Testis (tissue), 3 donors: ENCODE data around the gene FATE1. TPM values are rescaled to one million over a fixed set of nuclear protein-coding genes. Genes with fewer than 3 reads are reported as not detected.
"Not testable (repeated sequence)": the region's sequence is repeated elsewhere in the genome, so short reads cannot be mapped to it uniquely, and the experiment has no call there.

Source experiments
- DNase-seq: peaks from one replicate; pipeline ENCODE4 v3.0.0-alpha.2; 2019
- H3K27ac ChIP-seq, 2 donors: fragments of 200-600 bp; sonication (generic); one replicate each; pipeline ENCODE4 v1.5.1; 2019
- H3K27me3 ChIP-seq: fragments of 200-600 bp; sonication (generic); one replicate; pipeline ENCODE4 v1.5.1; 2019
- H3K36me3 ChIP-seq: fragments of 200-600 bp; sonication (generic); one replicate; pipeline ENCODE4 v1.5.1; 2017; ENCODE audit warnings: low read depth; ENCODE audit errors: missing control alignments
- H3K4me1 ChIP-seq: fragments of 200-600 bp; sonication (generic); one replicate; pipeline ENCODE4 v1.5.1; 2019
- H3K4me3 ChIP-seq, 2 donors: fragments of 200-600 bp; sonication (generic); one replicate each; pipeline ENCODE4 v1.5.1; 2017 to 2019
- H3K9me3 ChIP-seq: fragments of 200-600 bp; sonication (generic); one replicate; pipeline ENCODE4 v1.5.1; 2017
- CTCF ChIP-seq, 3 experiments: fragments of 450-650 bp in 2 of 3; fragments of 200-600 bp in 1 of 3; sonication (generic) in 1 of 3; IDR thresholded peaks; one replicate each; pipeline ENCODE4 v1.5.1; 2016 to 2019; ENCODE audit warnings: antibody characterized with exemption in 3 of 3, mild to moderate bottlenecking in 2 of 3, moderate library complexity in 1 of 3
- POLR2A ChIP-seq: fragments of 450-650 bp; IDR thresholded peaks from one replicate; pipeline ENCODE4 v1.6.1; 2017; ENCODE audit warnings: antibody characterized with exemption, mild to moderate bottlenecking, moderate library complexity
- WGBS, 2 donors: methylation state at CpG; one replicate each; pipeline ENCODE4 v1.1.5; 2018; 5-methylcytosine and 5-hydroxymethylcytosine counted together
- intact Hi-C: fragments of 100-400 bp; cut with DNase I; formaldehyde crosslinking; loops from one replicate; pipeline ENCODE4 v1.15.1; 2023; ENCODE audit warnings: low total_unique reads
- polyA plus RNA-seq: library from polyadenylated mRNA; stranded (reverse); fragments of 350-450 nt; fragmentation: Illumina TruSeq; extraction: RNeasy Lipid Tissue Mini Kit (QIAGEN cat#74804); gene quantifications from one replicate; pipeline ENCODE4 v1.2.3, GENCODE V29; 2014; ENCODE audit warnings: low read depth, low replicate concordance; ENCODE audit not compliant: insufficient read depth
- total RNA-seq, 2 donors: library from RNA; depleted of rRNA; stranded (reverse); fragments of >200 nt; gene quantifications; one replicate each; pipeline ENCODE4 v1.2.3, GENCODE V29; 2016

FATE1 gene
- total and polyA plus RNA-seq, 3 donors from 2014 or later = 482 to 1,316 (median 890) TPM

- no peak for DNase-seq
- Histone ChIP-seq H3K27me3 (no peaks in the 10 kb centered on the region), H3K4me3 (peak within 1 kb of the TSS in 1 of 2 donors; percentile 9), H3K36me3 (no peaks in the 10 kb centered on the region), H3K9me3 (no peaks in the 10 kb centered on the region), H3K27ac (no peak within 1 kb of the TSS), H3K4me1 (no peaks in the 10 kb centered on the region)
- no peak for TF ChIP-seq POLR2A
- intact Hi-C loops = no loop called here
- WGBS, 2 donors = 8% methylated on average over 16 of the region's 100 CpGs; no CpG with 5 or more reads in 1 of the 2 donors
Observed at GRCh38 chrX:151694661-151695582, 20.9 kb upstream of the FATE1 start, which contains the start of gene PRRG3. TSS of gene PRRG3 (plus strand) at chrX:151695458. CDS start at chrX:151698815, 3,357 bp downstream.

- TF ChIP-seq POLR2A (no peak), CTCF (IDR thresholded peaks at IDR 0.05) (no peak)
- intact Hi-C loops = no loop called here
- H3K36me3 ChIP-seq = no peaks in the 10 kb centered on the region
- WGBS, 2 donors = 18 to 33% methylated on average over 2 to 19 of the region's 19 CpGs
- no peak for DNase-seq
- no peaks in the 10 kb centered on the region for H3K4me1 ChIP-seq
- H3K27ac ChIP-seq = no peak overlapping the region
- no peaks in the 10 kb centered on the region for H3K9me3 ChIP-seq
- H3K27me3 ChIP-seq = no peaks in the 10 kb centered on the region
- H3K4me3 ChIP-seq = no peak overlapping the region
Observed at GRCh38 chrX:151695583-151696340, 20.1 kb upstream of the FATE1 start.

- DNase-seq, H3K36me3 ChIP-seq, H3K27me3 ChIP-seq, H3K27ac ChIP-seq, intact Hi-C loops, H3K9me3 ChIP-seq, H3K4me1 ChIP-seq, H3K4me3 ChIP-seq: not testable (repeated sequence)
- 92 to 95% methylated on average over 3 to 8 of the region's 8 CpGs for WGBS, 2 donors
Observed at GRCh38 chrX:151697082-151697481, 18.8 kb upstream of the FATE1 start.

- DNase-seq = no peak
- 84 to 86% methylated on average over 3 to 4 of the region's 4 CpGs for WGBS, 2 donors
- Histone ChIP-seq H3K27me3 (no peaks in the 10 kb centered on the region), H3K4me3 (no peak overlapping the region), H3K36me3 (no peaks in the 10 kb centered on the region), H3K9me3 (no peaks in the 10 kb centered on the region), H3K4me1 (no peaks in the 10 kb centered on the region), H3K27ac (no peak overlapping the region)
- TF ChIP-seq POLR2A (no peak), CTCF (IDR thresholded peaks at IDR 0.05) (no peak)
- intact Hi-C loops = no loop called here
Observed at GRCh38 chrX:151697522-151697921, 18.3 kb upstream of the FATE1 start.

- intact Hi-C loops = no loop called here
- no peaks in the 10 kb centered on the region for H3K27me3 ChIP-seq
- no peaks in the 10 kb centered on the region for H3K36me3 ChIP-seq
- no peaks in the 10 kb centered on the region for H3K9me3 ChIP-seq
- H3K27ac ChIP-seq = no peak overlapping the region
- H3K4me1 ChIP-seq = no peaks in the 10 kb centered on the region
- no peak for TF ChIP-seq CTCF (IDR thresholded peaks at IDR 0.05)
- no peak for TF ChIP-seq POLR2A
- H3K4me3 ChIP-seq = no peak overlapping the region
- no peak for DNase-seq
- WGBS, 2 donors = 77% methylated on average over 6 of the region's 6 CpGs; no CpG with 5 or more reads in 1 of the 2 donors
Observed at GRCh38 chrX:151698485-151698884, 17.4 kb upstream of the FATE1 start.
